ENCODE results near the gene SEMA3A. TPM values are rescaled to one million over a fixed set of nuclear protein-coding genes. Genes with fewer than 3 reads are reported as not detected.
"Not testable (repeated sequence)": the region's sequence is repeated elsewhere in the genome, so short reads cannot be mapped to it uniquely, and the experiment has no call there.

SEMA3A gene
- total RNA-seq, 4 donors from 2014 or later, result 0.15 to 4.6 (median 0.69) TPM

DNA sequence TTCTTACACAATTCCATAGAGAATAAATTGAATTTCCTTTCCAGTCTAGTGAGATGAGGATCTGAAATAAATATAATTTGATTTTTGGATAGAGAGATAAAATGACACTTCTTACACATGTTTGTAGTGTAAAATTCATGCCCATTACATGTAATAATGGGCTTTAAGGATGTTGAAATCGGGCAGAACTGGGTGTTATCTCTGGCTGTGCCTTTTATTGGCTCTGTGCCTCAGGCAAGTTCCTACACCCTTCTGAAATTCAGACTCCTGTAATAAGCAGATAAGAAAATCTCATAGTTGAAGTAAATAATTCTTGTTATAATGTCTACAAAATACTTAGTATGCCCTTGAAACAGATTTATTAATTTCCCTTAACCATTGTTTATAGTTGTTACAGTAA lies 125.6 kb downstream of the SEMA3A start:
- H3K27ac ChIP-seq, result no peak overlapping the region
- no peak overlapping the region for H3K4me3 ChIP-seq
- H3K27me3 ChIP-seq, result no peaks in the 10 kb centered on the region
- intact Hi-C loops (cut with DNase I), result no loop called here
- no peak for DNase-seq
- TF ChIP-seq, protein P1, sequence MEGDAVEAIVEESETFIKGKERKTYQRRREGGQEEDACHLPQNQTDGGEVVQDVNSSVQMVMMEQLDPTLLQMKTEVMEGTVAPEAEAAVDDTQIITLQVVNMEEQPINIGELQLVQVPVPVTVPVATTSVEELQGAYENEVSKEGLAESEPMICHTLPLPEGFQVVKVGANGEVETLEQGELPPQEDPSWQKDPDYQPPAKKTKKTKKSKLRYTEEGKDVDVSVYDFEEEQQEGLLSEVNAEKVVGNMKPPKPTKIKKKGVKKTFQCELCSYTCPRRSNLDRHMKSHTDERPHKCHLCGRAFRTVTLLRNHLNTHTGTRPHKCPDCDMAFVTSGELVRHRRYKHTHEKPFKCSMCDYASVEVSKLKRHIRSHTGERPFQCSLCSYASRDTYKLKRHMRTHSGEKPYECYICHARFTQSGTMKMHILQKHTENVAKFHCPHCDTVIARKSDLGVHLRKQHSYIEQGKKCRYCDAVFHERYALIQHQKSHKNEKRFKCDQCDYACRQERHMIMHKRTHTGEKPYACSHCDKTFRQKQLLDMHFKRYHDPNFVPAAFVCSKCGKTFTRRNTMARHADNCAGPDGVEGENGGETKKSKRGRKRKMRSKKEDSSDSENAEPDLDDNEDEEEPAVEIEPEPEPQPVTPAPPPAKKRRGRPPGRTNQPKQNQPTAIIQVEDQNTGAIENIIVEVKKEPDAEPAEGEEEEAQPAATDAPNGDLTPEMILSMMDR (IDR thresholded peaks at IDR 0.05), result no peak
- TF ChIP-seq POLR2A (IDR thresholded peaks at IDR 0.05), result no peak
- WGBS, 2 donors, result 0 to 23% methylated on average over 1 of the region's 1 CpG
- no peaks in the 10 kb centered on the region for H3K4me1 ChIP-seq
- no peaks in the 10 kb centered on the region for H3K36me3 ChIP-seq
- H3K9me3 ChIP-seq, result no peaks in the 10 kb centered on the region

DNA sequence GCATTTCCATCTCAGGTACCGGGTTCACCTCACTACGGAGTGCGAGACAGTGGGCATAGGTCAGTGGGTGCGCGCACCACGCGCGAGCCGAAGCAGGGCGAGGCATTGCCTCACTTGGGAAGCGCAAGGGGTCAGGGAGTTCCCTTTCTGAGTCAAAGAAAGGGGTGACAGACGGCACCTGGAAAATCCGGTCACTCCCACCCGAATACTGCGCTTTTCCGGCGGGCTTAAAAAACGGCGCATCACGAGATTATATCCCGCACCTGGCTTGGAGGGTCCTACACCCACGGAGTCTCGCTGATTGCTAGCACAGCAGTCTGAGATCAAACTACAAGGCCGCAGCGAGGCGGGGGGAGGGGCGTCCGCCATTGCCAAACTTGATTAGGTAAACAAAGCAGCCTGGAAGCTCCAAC lies 132.1 kb downstream of the SEMA3A start:
- H3K27ac ChIP-seq; DNase-seq; H3K4me1 ChIP-seq; H3K27me3 ChIP-seq; H3K36me3 ChIP-seq; H3K9me3 ChIP-seq; H3K4me3 ChIP-seq; intact Hi-C loops (cut with DNase I): not testable (repeated sequence)
- 88 to 97% methylated on average over 16 to 21 of the region's 28 CpGs for WGBS, 2 donors

DNA sequence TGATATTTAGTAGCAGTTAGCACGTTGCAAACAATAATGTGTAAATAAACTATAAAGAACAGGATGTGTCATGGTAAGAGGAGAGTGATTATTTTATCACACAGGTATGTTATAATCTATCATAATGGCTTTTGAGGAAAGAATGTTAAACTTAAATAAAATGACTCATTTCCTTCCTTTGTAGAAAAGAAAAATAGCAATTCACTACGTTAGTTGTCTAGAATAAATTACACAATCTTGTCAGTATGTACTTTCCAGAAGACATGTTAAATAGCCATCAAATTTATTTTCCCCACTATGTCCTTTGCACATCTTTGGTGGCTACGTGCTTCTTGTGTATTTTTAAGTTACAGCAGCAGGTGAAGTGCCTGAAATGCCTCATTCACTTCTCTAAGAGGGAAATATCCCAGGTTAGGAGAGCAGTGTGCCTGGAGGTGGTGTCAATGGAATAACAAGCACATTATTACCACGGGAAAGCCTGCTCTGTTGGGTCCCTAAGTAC lies 133.8 kb downstream of the SEMA3A start:
- WGBS, 2 donors, result 20 to 22% methylated on average over 3 to 4 of the region's 4 CpGs
- DNase-seq, result no peak
- intact Hi-C loops (cut with DNase I), result no loop called here
- H3K27me3 ChIP-seq, result no peaks in the 10 kb centered on the region
- no peaks in the 10 kb centered on the region for H3K9me3 ChIP-seq
- H3K4me1 ChIP-seq, result no peaks in the 10 kb centered on the region
- no peak overlapping the region for H3K27ac ChIP-seq
- H3K4me3 ChIP-seq, result no peak overlapping the region
- no peaks in the 10 kb centered on the region for H3K36me3 ChIP-seq
- TF ChIP-seq, protein P1 (IDR thresholded peaks at IDR 0.05), result no peak
- TF ChIP-seq POLR2A (IDR thresholded peaks at IDR 0.05), result no peak

DNA sequence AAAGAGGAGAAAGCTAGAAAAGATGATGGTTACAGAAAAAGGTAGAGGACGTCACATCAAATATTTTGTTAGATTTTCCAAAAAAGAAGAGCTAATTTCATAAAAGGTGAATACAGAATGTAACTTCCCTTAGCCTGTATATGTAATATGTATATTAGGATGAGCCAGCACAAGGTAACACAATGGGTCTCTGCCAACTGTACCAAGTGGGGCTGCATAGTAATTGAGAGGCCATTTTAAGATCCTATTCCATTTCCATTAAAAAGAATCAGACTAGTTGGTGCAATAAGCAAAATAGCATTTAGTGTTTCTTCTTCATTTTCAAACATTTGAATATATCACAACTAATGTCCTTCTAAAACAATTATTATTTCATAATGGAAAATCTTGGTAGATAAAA lies 134.6 kb downstream of the SEMA3A start:
- TF ChIP-seq, protein P1 (IDR thresholded peaks at IDR 0.05), result no peak
- TF ChIP-seq POLR2A (IDR thresholded peaks at IDR 0.05), result no peak
- H3K27me3 ChIP-seq, result no peaks in the 10 kb centered on the region
- no peaks in the 10 kb centered on the region for H3K9me3 ChIP-seq
- H3K4me1 ChIP-seq, result no peaks in the 10 kb centered on the region
- no peak overlapping the region for H3K4me3 ChIP-seq
- no peak for DNase-seq
- H3K36me3 ChIP-seq, result no peaks in the 10 kb centered on the region
- no peak overlapping the region for H3K27ac ChIP-seq
- WGBS, 2 donors, result 82 to 95% methylated on average over 1 of the region's 1 CpG
- intact Hi-C loops (cut with DNase I), result no loop called here

DNA sequence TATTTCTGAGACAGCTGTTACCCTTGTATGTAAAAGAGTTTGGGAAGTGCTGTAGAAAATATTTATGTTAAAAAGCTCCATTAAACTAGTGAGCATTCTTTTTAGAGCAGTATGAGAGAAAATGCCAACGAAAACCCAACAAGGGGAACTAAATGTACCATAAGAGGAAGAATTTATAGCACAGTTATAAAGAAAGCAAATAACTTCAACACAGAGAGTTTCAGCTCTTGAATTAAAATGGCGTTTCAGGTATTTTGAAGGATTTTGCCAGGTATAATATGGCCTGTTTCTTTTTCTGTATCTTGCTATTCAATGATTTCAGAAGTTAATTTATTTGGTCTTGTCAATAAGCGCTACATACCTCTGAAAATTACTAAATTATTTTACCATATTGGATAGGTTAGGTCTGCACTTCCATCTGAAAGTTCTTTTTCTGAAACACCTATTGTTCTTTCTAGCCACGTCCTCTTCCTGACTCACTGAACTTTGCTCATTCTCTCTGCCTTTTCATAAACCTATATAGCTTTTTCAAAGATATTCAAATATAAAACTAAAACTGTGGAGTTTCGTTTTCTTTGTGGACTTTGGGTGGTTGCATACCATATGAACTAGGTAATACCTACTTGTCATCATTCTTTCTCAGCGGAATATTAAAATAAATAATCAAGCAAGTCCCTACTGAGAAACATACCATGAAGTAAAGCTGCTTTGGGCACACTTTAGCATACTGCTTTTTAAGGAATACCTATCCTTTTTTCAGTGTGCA lies 136.1 kb downstream of the SEMA3A start:
- H3K4me1 ChIP-seq, result no peaks in the 10 kb centered on the region
- intact Hi-C loops (cut with DNase I), result no loop called here
- no peak overlapping the region for H3K27ac ChIP-seq
- H3K36me3 ChIP-seq, result no peaks in the 10 kb centered on the region
- 44 to 51% methylated on average over 6 of the region's 6 CpGs for WGBS, 2 donors
- no peak overlapping the region for H3K4me3 ChIP-seq
- H3K9me3 ChIP-seq, result no peaks in the 10 kb centered on the region
- TF ChIP-seq, protein P1 (IDR thresholded peaks at IDR 0.05), result no peak
- TF ChIP-seq POLR2A (IDR thresholded peaks at IDR 0.05), result no peak
- no peak for DNase-seq
- H3K27me3 ChIP-seq, result no peaks in the 10 kb centered on the region

All from esophagus squamous epithelium (tissue), 5 donors.